Endothelial cell of umbilical vein (primary cell): Measurements from ENCODE around the gene RBM27. TPM values are rescaled to one million over a fixed set of nuclear protein-coding genes. Genes with fewer than 3 reads are reported as not detected.
"Not testable (repeated sequence)": the region's sequence is repeated elsewhere in the genome, so short reads cannot be mapped to it uniquely, and the experiment has no call there.

Source experiments
- BruUV-seq: library from RNA; stranded (reverse); fragments of 400-500 nt; replicated peaks from 2 replicates; lab custom pipeline; 2021; lab: Mats Ljungman, UMichigan
- CTCF ChIA-PET: fragments of 300-600, 350-600 bp; sonication (Branson Sonifier 250); formaldehyde crosslinking; loops from one replicate; lab custom pipeline; 2021; ENCODE audit warnings: antibody characterized with exemption, inconsistent platforms; lab: Charles Lee
- POLR2A ChIA-PET: fragments of 300-600, 350-600 bp; sonication (Branson Sonifier 250); formaldehyde crosslinking; loops from one replicate; lab custom pipeline; 2021; ENCODE audit warnings: antibody characterized with exemption, inconsistent platforms; lab: Charles Lee
- DNase-seq: peaks from one replicate; pipeline ENCODE4 v3.0.0-alpha.2; 2011; ENCODE audit warnings: low read depth, low spot score
- FAIRE-seq: peaks from 2 replicates; lab custom pipeline; 2011; peaks lifted over from hg19 to GRCh38; lab: Jason Lieb, UNC
- H2AFZ ChIP-seq: 2 replicates; pipeline ENCODE4 v1.6.0; 2012; ENCODE audit warnings: low read depth, low read length, control low read depth, inconsistent platforms
- H3K27ac ChIP-seq: 2 replicates; pipeline ENCODE4 v1.5.1; 2011; ENCODE audit warnings: low read depth, mild to moderate bottlenecking, control low read depth, low read length, moderate library complexity; ENCODE audit not compliant: insufficient read depth
- H3K27me3 ChIP-seq, 2 experiments: 2 replicates each; pipeline versions ENCODE4 v1.6.0 to v1.6.1; 2011; ENCODE audit warnings: low read length in 2 of 2, mixed read lengths in 1 of 2; ENCODE audit not compliant: control insufficient read depth in 2 of 2, insufficient read depth in 2 of 2
- H3K36me3 ChIP-seq, 2 experiments: 2 replicates in 1 of 2; 3 replicates in 1 of 2; pipeline ENCODE4 v1.5.1; 2011; ENCODE audit warnings: low read length in 2 of 2, mild to moderate bottlenecking in 1 of 2, moderate library complexity in 1 of 2; ENCODE audit not compliant: control insufficient read depth in 2 of 2, insufficient read depth in 2 of 2; ENCODE audit errors: extremely low read depth in 1 of 2
- H3K4me1 ChIP-seq: 3 replicates; pipeline ENCODE4 v1.5.1; 2011; ENCODE audit warnings: mild to moderate bottlenecking, low read length; ENCODE audit not compliant: control insufficient read depth, insufficient read depth; ENCODE audit errors: extremely low read depth
- H3K4me2 ChIP-seq: 2 replicates; pipeline ENCODE4 v1.6.1; 2011; ENCODE audit warnings: low read length, control low read depth, mixed read lengths; ENCODE audit not compliant: insufficient read depth
- H3K4me3 ChIP-seq, 3 experiments: fragments of 200-600 bp in 1 of 3; sonication (generic), shearing (Covaris generic) in 1 of 3; replicated peaks in 1 of 3; 2 replicates each; pipeline ENCODE4 v1.5.1; 2011 to 2016; ENCODE audit warnings: control low read depth in 3 of 3, low read length in 3 of 3, mild to moderate bottlenecking in 2 of 3, inconsistent platforms in 1 of 3, low read depth in 1 of 3, moderate library complexity in 1 of 3; ENCODE audit not compliant: insufficient read depth in 1 of 3
- H3K79me2 ChIP-seq: 2 replicates; pipeline ENCODE4 v1.6.0; 2012; ENCODE audit warnings: low read length, inconsistent platforms; ENCODE audit not compliant: control insufficient read depth, insufficient read depth
- H3K9ac ChIP-seq: replicated peaks from 2 replicates; pipeline ENCODE3; 2011; ENCODE audit warnings: low read length, control low read depth; ENCODE audit not compliant: insufficient read depth; ENCODE audit errors: extremely low read depth
- H3K9me1 ChIP-seq: replicated peaks from 3 replicates; pipeline ENCODE4 v1.6.0; 2011; ENCODE audit warnings: mild to moderate bottlenecking, low read length; ENCODE audit not compliant: control insufficient read depth, insufficient read depth; ENCODE audit errors: extremely low read depth
- H3K9me3 ChIP-seq: replicated peaks from 2 replicates; pipeline ENCODE4 v1.5.1; 2012; ENCODE audit warnings: low read length, inconsistent platforms; ENCODE audit not compliant: control insufficient read depth, insufficient read depth
- H4K20me1 ChIP-seq: replicated peaks from 2 replicates; pipeline ENCODE3; 2011; ENCODE audit warnings: mild to moderate bottlenecking, low read length; ENCODE audit not compliant: control insufficient read depth, insufficient read depth; ENCODE audit errors: extremely low read depth
- EZH2 ChIP-seq: IDR thresholded peaks from 2 replicates; pipeline ENCODE4 v1.6.1; 2012; ENCODE audit warnings: borderline replicate concordance, low read depth, mild to moderate bottlenecking, moderate library complexity, low read length, inconsistent platforms; ENCODE audit not compliant: severe bottlenecking
- FOS ChIP-seq: IDR thresholded peaks from 2 replicates; pipeline ENCODE4 v1.6.1; 2011; ENCODE audit warnings: mild to moderate bottlenecking, low read length, moderate library complexity, borderline replicate concordance; ENCODE audit not compliant: insufficient read depth
- GATA2 ChIP-seq: IDR thresholded peaks from 2 replicates; pipeline ENCODE4 v1.7.0; 2011; ENCODE audit warnings: low read depth, mild to moderate bottlenecking, moderate library complexity, mixed read lengths, low read length; ENCODE audit not compliant: insufficient read length, insufficient read depth
- JUN ChIP-seq: IDR thresholded peaks from 2 replicates; pipeline ENCODE4 v1.6.1; 2011; ENCODE audit warnings: borderline replicate concordance, low read depth; ENCODE audit not compliant: insufficient read length, insufficient read depth
- MYC ChIP-seq: IDR thresholded peaks from one replicate; pipeline ENCODE4 v1.6.1; 2011; ENCODE audit warnings: mild to moderate bottlenecking, low read depth, low read length
- POLR2A ChIP-seq: IDR thresholded peaks from 2 replicates; pipeline ENCODE4 v1.6.1; 2012; ENCODE audit warnings: low read depth, mild to moderate bottlenecking, control low read depth, low read length
- POLR2AphosphoS5 ChIP-seq: IDR thresholded peaks from 2 replicates; pipeline ENCODE4 v1.6.1; 2012; ENCODE audit warnings: low read depth, mild to moderate bottlenecking, control low read depth, low read length, moderate library complexity; ENCODE audit not compliant: insufficient read depth
- dilution Hi-C: fragments of 300-500 bp; cut with MboI; formaldehyde crosslinking; loops from one replicate; pipeline ENCODE4 v1.15.0; 2019; ENCODE audit warnings: low sequenced_read_pairs; ENCODE audit not compliant: extremely low pct_ligation_motif_present
- intact Hi-C: fragments of 100-400 bp; cut with micrococcal nuclease; formaldehyde crosslinking; loops from one replicate; pipeline ENCODE4 v1.10.0; 2022
- polyA plus RNA-seq, 4 experiments: library from polyadenylated mRNA; depleted of rRNA in 3 of 4; stranded (reverse) in 3 of 4; unstranded in 1 of 4; fragments of >200 nt; gene quantifications; 2 replicates each; pipeline versions ENCODE4 v1.2.1 to v1.2.3, GENCODE V29; 2011 to 2012; ENCODE audit warnings: missing spikeins in 1 of 4
- total RNA-seq: library from RNA; stranded (reverse); gene quantifications from 2 replicates; pipeline ENCODE4 v1.2.3, GENCODE V29; 2021
- TF ChIP-seq, protein P1 (sequence below), 2 donors: IDR thresholded peaks; 1 replicate in 1 of 2; 2 replicates in 1 of 2; pipeline ENCODE4 v1.5.1; 2011; ENCODE audit warnings: low read length in 2 of 2, mild to moderate bottlenecking in 2 of 2, moderate library complexity in 2 of 2, control low read depth in 1 of 2, inconsistent platforms in 1 of 2, low read depth in 1 of 2; ENCODE audit not compliant: insufficient read depth in 1 of 2; ENCODE audit errors: extremely low read depth in 1 of 2
- TF ChIP-seq, protein P2 (sequence below): IDR thresholded peaks from 2 replicates; pipeline ENCODE4 v1.6.1; 2011; ENCODE audit not compliant: insufficient read depth, insufficient read length

Gene RBM27
- total and polyA plus RNA-seq, 2 donors (not counting 3 experiments of a cell fraction or from before 2014, with no cell fraction given) = 6.3 to 17.7 TPM

DNA sequence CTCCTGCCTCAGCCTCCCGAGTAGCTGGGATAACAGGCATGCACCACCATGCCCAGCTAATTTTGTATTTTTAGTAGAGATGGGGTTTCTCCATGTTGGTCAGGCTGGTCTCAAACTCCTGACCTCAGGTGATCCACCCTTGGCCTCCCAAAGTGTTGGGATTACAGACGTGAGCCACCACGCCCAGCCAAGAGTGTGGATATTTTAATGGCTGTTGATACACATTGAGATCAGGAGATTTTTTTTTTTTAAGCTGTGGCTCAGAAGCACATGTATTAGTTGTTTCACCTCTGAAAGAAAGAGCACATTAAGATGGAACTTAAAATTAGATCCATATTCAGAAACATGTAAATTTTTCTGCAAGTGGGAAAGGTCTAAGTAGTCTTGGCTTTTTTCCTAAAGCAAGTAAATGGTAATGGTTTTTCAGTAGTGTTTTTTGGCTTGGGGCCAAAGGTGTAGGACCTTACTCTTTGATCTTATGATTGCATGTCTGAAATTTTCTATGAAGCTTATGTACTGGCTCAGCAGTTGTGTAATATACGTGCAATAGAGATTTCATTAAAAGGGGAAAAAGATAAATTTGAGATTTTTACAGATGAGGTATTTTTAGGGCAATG is 9.9 kb downstream of the RBM27 start:
- ChIA-PET POLR2A (interaction anchor here (0.9 kb wide), 1 partner anchor 10 kb away, joined by 3 read pairs; the partner anchor contains the start of gene RBM27), CTCF (interaction anchor here (1.3 kb wide), 1 partner anchor 10 kb away, joined by 7 read pairs; the partner anchor contains the start of gene RBM27)
- Histone ChIP-seq H3K36me3 (no peaks in the 10 kb centered on the region), H4K20me1 (peaks cover 4% of the 10 kb centered on the region), H3K79me2 (peaks cover 97% of the 10 kb centered on the region), H2AFZ (no peak overlapping the region), H3K9me3 (no peaks in the 10 kb centered on the region), H3K27ac (no peak overlapping the region), H3K27me3 (no peaks in the 10 kb centered on the region), H3K9me1 (no peaks in the 10 kb centered on the region), H3K4me1 (no peaks in the 10 kb centered on the region), H3K4me3 (no peak overlapping the region), H3K9ac (no peak overlapping the region), H3K4me2 (no peak overlapping the region)
- BruUV-seq = no TSS peak
- peak; percentile 50 for DNase-seq
- FAIRE-seq = no peak
- TF ChIP-seq FOS (no peak), GATA2 (no peak), JUN (no peak), POLR2AphosphoS5 (no peak), POLR2A (no peak), MYC (no peak), EZH2 (no peak)
- TF ChIP-seq, protein P1, sequence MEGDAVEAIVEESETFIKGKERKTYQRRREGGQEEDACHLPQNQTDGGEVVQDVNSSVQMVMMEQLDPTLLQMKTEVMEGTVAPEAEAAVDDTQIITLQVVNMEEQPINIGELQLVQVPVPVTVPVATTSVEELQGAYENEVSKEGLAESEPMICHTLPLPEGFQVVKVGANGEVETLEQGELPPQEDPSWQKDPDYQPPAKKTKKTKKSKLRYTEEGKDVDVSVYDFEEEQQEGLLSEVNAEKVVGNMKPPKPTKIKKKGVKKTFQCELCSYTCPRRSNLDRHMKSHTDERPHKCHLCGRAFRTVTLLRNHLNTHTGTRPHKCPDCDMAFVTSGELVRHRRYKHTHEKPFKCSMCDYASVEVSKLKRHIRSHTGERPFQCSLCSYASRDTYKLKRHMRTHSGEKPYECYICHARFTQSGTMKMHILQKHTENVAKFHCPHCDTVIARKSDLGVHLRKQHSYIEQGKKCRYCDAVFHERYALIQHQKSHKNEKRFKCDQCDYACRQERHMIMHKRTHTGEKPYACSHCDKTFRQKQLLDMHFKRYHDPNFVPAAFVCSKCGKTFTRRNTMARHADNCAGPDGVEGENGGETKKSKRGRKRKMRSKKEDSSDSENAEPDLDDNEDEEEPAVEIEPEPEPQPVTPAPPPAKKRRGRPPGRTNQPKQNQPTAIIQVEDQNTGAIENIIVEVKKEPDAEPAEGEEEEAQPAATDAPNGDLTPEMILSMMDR (IDR thresholded peaks at IDR 0.05; ENCODE audit: extremely low read depth in 1 of 2, insufficient read depth in 1 of 2, low read depth in 1 of 2, low read length in 2 of 2) = no peak
- TF ChIP-seq, protein P2, sequence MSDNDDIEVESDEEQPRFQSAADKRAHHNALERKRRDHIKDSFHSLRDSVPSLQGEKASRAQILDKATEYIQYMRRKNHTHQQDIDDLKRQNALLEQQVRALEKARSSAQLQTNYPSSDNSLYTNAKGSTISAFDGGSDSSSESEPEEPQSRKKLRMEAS = no peak
- dilution Hi-C loops = no loop called here
- intact Hi-C loops = no loop called here

DNA sequence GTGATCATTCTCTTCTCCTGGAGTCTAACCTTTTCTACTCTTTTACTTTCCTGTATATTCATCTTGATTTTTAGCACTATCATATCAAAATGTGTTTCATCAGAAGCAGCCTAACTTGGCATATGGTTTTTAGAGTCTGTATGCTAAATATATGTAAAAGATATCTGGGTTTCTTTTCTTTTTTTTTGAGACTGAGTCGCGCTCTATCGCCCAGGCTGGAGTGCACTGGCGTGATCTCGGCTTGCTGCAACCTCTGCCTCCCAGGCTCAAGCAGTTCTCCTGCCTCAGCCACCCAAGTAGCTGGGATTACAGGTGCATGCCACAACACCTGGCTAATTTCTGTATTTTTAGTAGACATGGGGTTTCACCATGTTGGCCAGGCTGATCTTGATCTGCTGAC is 11.5 kb downstream of the RBM27 start:
- dilution Hi-C loops, H3K4me1 ChIP-seq, H3K4me3 ChIP-seq, H3K27me3 ChIP-seq, POLR2A ChIA-PET, intact Hi-C loops, DNase-seq, H3K9me1 ChIP-seq, H3K27ac ChIP-seq, BruUV-seq, H3K9ac ChIP-seq, H3K36me3 ChIP-seq, FAIRE-seq, CTCF ChIA-PET, H3K9me3 ChIP-seq, H4K20me1 ChIP-seq, H2AFZ ChIP-seq, H3K4me2 ChIP-seq: not testable (repeated sequence)
- peaks cover 96% of the 10 kb centered on the region for H3K79me2 ChIP-seq
